ENCODE measurements around the gene INPP5D. TPM values are rescaled to one million over a fixed set of nuclear protein-coding genes. Genes with fewer than 3 reads are reported as not detected.
"Not testable (repeated sequence)": the region's sequence is repeated elsewhere in the genome, so short reads cannot be mapped to it uniquely, and the experiment has no call there.

The INPP5D gene
- polyA plus RNA-seq, 1 donor from 2014 or later = 220 TPM

- peaks cover 4 to 12% (median 8%) of the 10 kb centered on the region in 3 donors for H3K4me1 Mint-ChIP-seq
- H3K27me3 Mint-ChIP-seq, H3K36me3 Mint-ChIP-seq, H3K9me3 Mint-ChIP-seq, H3K4me3 Mint-ChIP-seq: not testable (repeated sequence)
- peak overlapping the region in 1 of 3 donors; percentile 76 for H3K27ac Mint-ChIP-seq
Observed at GRCh38 chr2:233191016-233191415, 130.9 kb downstream of the INPP5D start.

GRCh38 chr2:233193738-233194137, 133.6 kb downstream of the INPP5D start:
- Mint-ChIP-seq H3K27me3 (no peaks in the 10 kb centered on the region), H3K27ac (peak overlapping the region in 1 of 3 donors; percentile 76), H3K36me3 (peaks cover 14% of the 10 kb centered on the region), H3K4me3 (peak overlapping the region in 1 of 4 donors; percentile 28), H3K9me3 (no peaks in the 10 kb centered on the region), H3K4me1 (peaks cover 0 to 5% (median 4%) of the 10 kb centered on the region in 3 donors)

GRCh38 chr2:233195027-233195426, 134.9 kb downstream of the INPP5D start:
- Mint-ChIP-seq H3K4me1 (peaks cover 4 to 8% (median 8%) of the 10 kb centered on the region in 3 donors), H3K9me3 (no peaks in the 10 kb centered on the region), H3K4me3 (no peak overlapping the region), H3K27me3 (no peaks in the 10 kb centered on the region), H3K27ac (peak overlapping the region in 1 of 3 donors; percentile 65), H3K36me3 (peaks cover 14% of the 10 kb centered on the region)

- Mint-ChIP-seq H3K36me3 (peaks cover 13% of the 10 kb centered on the region), H3K27me3 (no peaks in the 10 kb centered on the region), H3K27ac (peak overlapping the region in 2 of 3 donors; percentile 9 to 93), H3K9me3 (no peaks in the 10 kb centered on the region), H3K4me1 (peaks cover 12 to 24% (median 20%) of the 10 kb centered on the region in 3 donors), H3K4me3 (peak overlapping the region in 1 of 4 donors; percentile 18)
Observed at GRCh38 chr2:233197022-233197421, 136.9 kb downstream of the INPP5D start.

- H3K9me3 Mint-ChIP-seq = no peaks in the 10 kb centered on the region
- H3K4me1 Mint-ChIP-seq = peaks cover 21 to 34% (median 30%) of the 10 kb centered on the region in 3 donors
- peaks cover 9% of the 10 kb centered on the region for H3K36me3 Mint-ChIP-seq
- no peak overlapping the region for H3K4me3 Mint-ChIP-seq
- H3K27ac Mint-ChIP-seq = peak overlapping the region in 2 of 3 donors; percentile 46 to 93
- H3K27me3 Mint-ChIP-seq = no peaks in the 10 kb centered on the region
Observed at GRCh38 chr2:233198026-233198425, 137.9 kb downstream of the INPP5D start.

GRCh38 chr2:233199870-233200269, 139.7 kb downstream of the INPP5D start:
- Mint-ChIP-seq H3K9me3 (no peaks in the 10 kb centered on the region), H3K27ac (peak overlapping the region; percentile 67 to 92 (median 78)), H3K4me1 (peaks cover 21 to 34% (median 32%) of the 10 kb centered on the region in 3 donors), H3K36me3 (peaks cover 13% of the 10 kb centered on the region), H3K27me3 (no peaks in the 10 kb centered on the region), H3K4me3 (peak overlapping the region in 1 of 4 donors; percentile 41)

- H3K4me1 Mint-ChIP-seq = peaks cover 21 to 34% (median 32%) of the 10 kb centered on the region in 3 donors
- H3K27ac Mint-ChIP-seq = peak overlapping the region in 2 of 3 donors; percentile 84 to 94
- H3K36me3 Mint-ChIP-seq = peaks cover 13% of the 10 kb centered on the region
- peak overlapping the region in 1 of 4 donors; percentile 70 for H3K4me3 Mint-ChIP-seq
- H3K27me3 Mint-ChIP-seq, H3K9me3 Mint-ChIP-seq: not testable (repeated sequence)
Observed at GRCh38 chr2:233200790-233201189, 140.6 kb downstream of the INPP5D start.

- Mint-ChIP-seq H3K27ac (peak overlapping the region; percentile 46 to 94 (median 84)), H3K36me3 (peaks cover 11% of the 10 kb centered on the region), H3K9me3 (no peaks in the 10 kb centered on the region), H3K27me3 (no peaks in the 10 kb centered on the region), H3K4me1 (peaks cover 21 to 34% (median 32%) of the 10 kb centered on the region in 3 donors), H3K4me3 (peak overlapping the region; percentile 18 to 81 (median 46))
Observed at GRCh38 chr2:233201258-233202013, 141.3 kb downstream of the INPP5D start.

- peak overlapping the region; percentile 30 to 92 (median 62) for H3K4me3 Mint-ChIP-seq
- peaks cover 22 to 35% (median 32%) of the 10 kb centered on the region in 3 donors for H3K4me1 Mint-ChIP-seq
- H3K9me3 Mint-ChIP-seq = no peaks in the 10 kb centered on the region
- H3K36me3 Mint-ChIP-seq = peaks cover 7% of the 10 kb centered on the region
- H3K27me3 Mint-ChIP-seq = no peaks in the 10 kb centered on the region
- H3K27ac Mint-ChIP-seq = peak overlapping the region; percentile 84 to 94 (median 93)
Observed at GRCh38 chr2:233202531-233202944, 142.4 kb downstream of the INPP5D start.

- Mint-ChIP-seq H3K27me3 (no peaks in the 10 kb centered on the region), H3K36me3 (peaks cover 5% of the 10 kb centered on the region), H3K4me1 (peaks cover 24 to 36% (median 32%) of the 10 kb centered on the region in 3 donors), H3K4me3 (peak overlapping the region in 3 of 4 donors; percentile 30 to 92 (median 81)), H3K27ac (peak overlapping the region; percentile 84 to 94 (median 93)), H3K9me3 (no peaks in the 10 kb centered on the region)
Observed at GRCh38 chr2:233203060-233203459, 142.9 kb downstream of the INPP5D start.

- Mint-ChIP-seq H3K27me3 (no peaks in the 10 kb centered on the region), H3K4me3 (no peak overlapping the region), H3K9me3 (no peaks in the 10 kb centered on the region), H3K4me1 (peaks cover 24 to 39% (median 35%) of the 10 kb centered on the region in 3 donors), H3K27ac (peak overlapping the region in 1 of 3 donors; percentile 81), H3K36me3 (peaks cover 7% of the 10 kb centered on the region)
Observed at GRCh38 chr2:233204286-233204936, 144.3 kb downstream of the INPP5D start.

GRCh38 chr2:233208382-233209116, 148.4 kb downstream of the INPP5D start:
- Mint-ChIP-seq H3K4me3 (no peak overlapping the region), H3K27me3 (no peaks in the 10 kb centered on the region), H3K4me1 (peaks cover 4 to 8% (median 4%) of the 10 kb centered on the region in 3 donors), H3K36me3 (peaks cover 4% of the 10 kb centered on the region), H3K27ac (peak overlapping the region in 2 of 3 donors; percentile 1 to 67), H3K9me3 (no peaks in the 10 kb centered on the region)

- Mint-ChIP-seq H3K4me3 (peak overlapping the region in 1 of 4 donors; percentile 78), H3K36me3 (peaks cover 2% of the 10 kb centered on the region), H3K27me3 (no peaks in the 10 kb centered on the region)
Observed at GRCh38 chr2:233209117-233209532, 149.0 kb downstream of the INPP5D start.

GRCh38 chr2:233209533-233210171, 149.5 kb downstream of the INPP5D start:
- no peaks in the 10 kb centered on the region for H3K27me3 Mint-ChIP-seq
- peaks cover 4 to 7% (median 4%) of the 10 kb centered on the region in 3 donors for H3K4me1 Mint-ChIP-seq
- no peak overlapping the region for H3K4me3 Mint-ChIP-seq
- peaks cover 2% of the 10 kb centered on the region for H3K36me3 Mint-ChIP-seq
- H3K9me3 Mint-ChIP-seq = no peaks in the 10 kb centered on the region
- H3K27ac Mint-ChIP-seq = peak overlapping the region in 1 of 3 donors; percentile 67

More at GRCh38 chr2:233209117-233209532, 149.0 kb downstream of the INPP5D start:
- no peaks in the 10 kb centered on the region for H3K9me3 Mint-ChIP-seq
- peak overlapping the region in 2 of 3 donors; percentile 1 to 67 for H3K27ac Mint-ChIP-seq
- H3K4me1 Mint-ChIP-seq = peaks cover 4 to 8% (median 4%) of the 10 kb centered on the region in 3 donors
